Measurements from ENCODE around the gene PARL. TPM values are rescaled to one million over a fixed set of nuclear protein-coding genes. Genes with fewer than 3 reads are reported as not detected.

The PARL gene
- total and polyA plus RNA-seq, 9 of the 15 experiments (the other 6 are each of a cell fraction or from before 2014, with no cell fraction given): 39.5 to 82.4 (median 57.4) TPM

DNA sequence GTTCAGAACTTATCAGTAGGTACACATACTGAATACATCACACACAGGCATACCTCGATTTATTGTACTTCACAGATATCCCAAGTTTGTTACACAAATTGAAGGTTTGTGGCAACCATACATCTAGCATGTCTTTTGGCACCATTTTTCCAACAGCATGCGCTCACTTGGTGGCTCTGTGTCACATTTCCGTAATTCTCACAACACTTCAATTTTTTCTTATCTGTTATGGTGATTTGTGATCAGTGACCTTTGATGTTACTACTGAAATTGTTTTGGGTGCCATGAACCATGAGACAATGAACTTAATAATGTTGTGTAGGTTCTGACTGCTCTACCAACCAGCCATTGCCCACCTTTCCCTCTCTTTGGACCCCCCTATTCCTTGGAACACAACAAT, 10.8 kb downstream of the PARL start:
- H3K9me1 ChIP-seq (ENCODE audit: control insufficient read depth, insufficient read depth, low read length): peaks cover 15% of the 10 kb centered on the region
- H3K27me3 ChIP-seq (ENCODE audit: control insufficient read depth in 2 of 2, insufficient read depth in 2 of 2, low read length in 2 of 2): no peaks in the 10 kb centered on the region
- H3K27ac ChIP-seq (ENCODE audit: extremely low read depth, low read depth, low read length): no peak overlapping the region
- H3K9ac ChIP-seq (ENCODE audit: insufficient read depth in 1 of 2, low read depth in 2 of 2, low read length in 2 of 2): no peak overlapping the region
- BruUV-seq (replicated peaks): no TSS peak
- H4K20me1 ChIP-seq (replicated peaks; ENCODE audit: control insufficient read depth, insufficient read depth, low read length): peaks cover 13% of the 10 kb centered on the region
- 0 out of 2 replicates have a peak, but pooled peaks have one; percentile 3 for TF ChIP-seq CBFA2T3 (IDR thresholded peaks at IDR 0.05)
- TF ChIP-seq ZNF263 (CRISPR knock-in tag; IDR thresholded peaks at IDR 0.05; ENCODE audit: borderline replicate concordance): no peak
- no peak for TF ChIP-seq TARDBP (IDR thresholded peaks at IDR 0.05)
- TF ChIP-seq, protein P1, sequence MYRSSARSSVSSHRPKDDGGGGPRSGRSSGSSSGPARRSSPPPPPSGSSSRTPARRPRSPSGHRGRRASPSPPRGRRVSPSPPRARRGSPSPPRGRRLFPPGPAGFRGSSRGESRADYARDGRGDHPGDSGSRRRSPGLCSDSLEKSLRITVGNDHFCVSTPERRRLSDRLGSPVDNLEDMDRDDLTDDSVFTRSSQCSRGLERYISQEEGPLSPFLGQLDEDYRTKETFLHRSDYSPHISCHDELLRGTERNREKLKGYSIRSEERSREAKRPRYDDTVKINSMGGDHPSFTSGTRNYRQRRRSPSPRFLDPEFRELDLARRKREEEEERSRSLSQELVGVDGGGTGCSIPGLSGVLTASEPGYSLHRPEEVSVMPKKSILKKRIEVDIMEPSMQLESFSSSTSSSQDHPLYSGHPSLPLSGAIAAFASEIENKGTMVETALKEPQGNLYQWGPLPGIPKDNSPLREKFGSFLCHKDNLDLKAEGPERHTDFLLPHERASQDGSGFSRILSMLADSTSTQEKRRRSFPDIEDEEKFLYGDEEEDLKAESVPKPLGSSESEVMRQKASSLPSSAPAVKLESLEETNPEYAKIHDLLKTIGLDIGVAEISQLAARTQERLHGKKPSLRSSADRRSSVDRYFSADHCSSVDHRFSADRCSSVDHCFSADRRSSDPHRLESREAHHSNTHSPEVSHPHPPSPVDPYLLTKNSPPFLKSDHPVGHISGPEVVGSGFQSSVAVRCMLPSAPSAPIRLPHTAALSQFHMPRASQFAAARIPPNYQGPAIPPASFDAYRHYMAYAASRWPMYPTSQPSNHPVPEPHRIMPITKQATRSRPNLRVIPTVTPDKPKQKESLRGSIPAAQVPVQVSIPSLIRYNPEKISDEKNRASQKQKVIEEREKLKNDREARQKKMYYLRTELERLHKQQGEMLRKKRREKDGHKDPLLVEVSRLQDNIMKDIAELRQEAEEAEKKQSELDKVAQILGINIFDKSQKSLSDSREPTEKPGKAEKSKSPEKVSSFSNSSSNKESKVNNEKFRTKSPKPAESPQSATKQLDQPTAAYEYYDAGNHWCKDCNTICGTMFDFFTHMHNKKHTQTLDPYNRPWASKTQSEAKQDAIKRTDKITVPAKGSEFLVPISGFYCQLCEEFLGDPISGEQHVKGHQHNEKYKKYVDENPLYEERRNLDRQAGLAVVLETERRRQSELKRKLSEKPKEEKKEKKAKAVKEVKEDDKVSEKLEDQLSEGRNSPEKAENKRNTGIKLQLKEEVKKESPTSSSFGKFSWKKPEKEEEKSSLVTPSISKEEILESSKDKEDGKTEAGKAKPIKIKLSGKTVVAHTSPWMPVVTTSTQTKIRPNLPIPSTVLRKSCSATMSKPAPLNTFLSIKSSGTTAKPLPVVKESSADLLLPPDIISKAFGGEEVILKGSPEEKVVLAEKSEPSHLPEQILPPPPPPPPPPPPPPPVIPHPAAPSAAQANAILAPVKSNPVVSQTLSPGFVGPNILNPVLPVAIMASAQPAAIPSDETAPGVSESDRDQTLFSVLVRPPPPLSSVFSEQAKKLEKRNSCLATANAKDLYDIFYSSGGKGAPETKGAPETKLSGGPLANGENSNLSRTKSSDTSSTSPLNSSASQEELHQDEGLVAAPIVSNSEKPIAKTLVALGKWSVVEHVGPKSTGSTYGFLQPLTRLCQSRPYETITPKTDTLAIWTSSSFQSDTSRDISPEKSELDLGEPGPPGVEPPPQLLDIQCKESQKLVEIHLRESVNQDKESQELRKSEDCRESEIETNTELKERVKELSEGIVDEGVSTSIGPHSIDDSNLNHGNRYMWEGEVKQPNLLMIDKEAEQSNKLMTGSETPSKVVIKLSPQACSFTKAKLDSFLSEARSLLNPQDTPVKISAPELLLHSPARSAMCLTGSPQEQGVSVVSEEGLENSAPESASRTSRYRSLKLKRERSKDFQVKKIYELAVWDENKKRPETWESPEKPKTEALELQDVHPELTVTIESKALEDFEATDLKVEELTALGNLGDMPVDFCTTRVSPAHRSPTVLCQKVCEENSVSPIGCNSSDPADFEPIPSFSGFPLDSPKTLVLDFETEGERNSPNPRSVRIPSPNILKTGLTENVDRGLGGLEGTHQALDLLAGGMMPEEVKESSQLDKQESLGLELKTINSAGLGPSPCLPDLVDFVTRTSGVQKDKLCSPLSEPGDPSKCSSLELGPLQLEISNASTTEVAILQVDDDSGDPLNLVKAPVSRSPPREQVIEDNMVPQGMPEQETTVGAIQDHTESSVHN (IDR thresholded peaks at IDR 0.05; ENCODE audit: borderline replicate concordance in 1 of 2, low read depth in 1 of 2): no peak
- TF ChIP-seq ATF7 (IDR thresholded peaks at IDR 0.05): no peak
- ChIA-PET CTCF (ENCODE audit: low intra/inter-chr PET ratio) (no interaction called here), POLR2A (interaction anchor here (0.7 to 3.2 kb wide), 2 partner anchors 11 to 1629 kb away, joined by 3 to 15 read pairs; partner anchors contain the start of gene PARL)
- H3K4me2 ChIP-seq (ENCODE audit: insufficient read depth, low read length): no peak overlapping the region
- WGBS (ENCODE audit: insufficient coverage, low coverage, missing lambda C conversion rate): 56% methylated on average over 3 of the region's 3 CpGs
- DNase-seq (ENCODE audit: extremely low read depth in 1 of 4, low spot score in 3 of 4) (peak in 1 of 4 experiments; percentile 12), FAIRE-seq (no peak), ATAC-seq (no peak; the same call in 2 of the 3 replicates)
- H3K36me3 ChIP-seq (ENCODE audit: control insufficient read depth, insufficient read depth, low read length): peaks cover 33% of the 10 kb centered on the region; the same call in 2 of the 3 replicates
- H3K79me2 ChIP-seq (ENCODE audit: control insufficient read depth, insufficient read depth, low read length): peaks cover 72% of the 10 kb centered on the region
- no peak overlapping the region for H3K4me3 ChIP-seq
- in situ Hi-C loops (cut with MboI): no loop called here
- peaks cover 8 to 17% of the 10 kb centered on the region in 2 experiments for H3K4me1 ChIP-seq (replicated peaks in 1 of 2; ENCODE audit: control insufficient read depth in 2 of 2, insufficient read depth in 2 of 2, low read length in 2 of 2)
- intact Hi-C loops (cut with micrococcal nuclease): no loop called here
- no peak overlapping the region for H2AFZ ChIP-seq (ENCODE audit: low read depth, low read length)
- no peaks in the 10 kb centered on the region for H3K9me3 ChIP-seq (replicated peaks; ENCODE audit: control insufficient read depth, insufficient read depth, low read depth, low read length)
